Adrenal gland (tissue), 5 donors: ENCODE data around the gene LZTR1.

Source experiments
- CTCF ChIP-seq, 6 experiments: fragments of 450-650 bp in 4 of 6; fragments of 200-600 bp in 2 of 6; sonication (generic) in 1 of 6; IDR thresholded peaks; 1 replicate in 5 of 6; 2 replicates in 1 of 6; pipeline versions ENCODE4 v1.5.1 to v1.8.0; 2016 to 2021; ENCODE audit warnings: antibody characterized with exemption in 6 of 6, mild to moderate bottlenecking in 2 of 6, moderate library complexity in 1 of 6
- POLR2A ChIP-seq, 2 donors: fragments of 450-650 bp; IDR thresholded peaks; one replicate each; pipeline ENCODE4 v1.6.1; 2017; ENCODE audit warnings: antibody characterized with exemption in 2 of 2, mild to moderate bottlenecking in 2 of 2, moderate library complexity in 1 of 2
- donor health status: DM: no; HTN: no; CAD: no.

GRCh38 chr22:20980523-20980922, 1.6 kb upstream of the LZTR1 start:
- TF ChIP-seq CTCF (IDR thresholded peaks at IDR 0.05) = no peak
- TF ChIP-seq POLR2A (IDR thresholded peaks at IDR 0.05) = no peak
